CD4-positive, alpha-beta T cell treated with Interleukin-15 for 4 hours (primary cell): Measurements from ENCODE around the gene SLC5A1.

Experiments used
- DNase-seq: peaks from one replicate; pipeline ENCODE4 v3.0.0-alpha.2; 2020; ENCODE audit warnings: low spot score

The SLC5A1 gene

DNA sequence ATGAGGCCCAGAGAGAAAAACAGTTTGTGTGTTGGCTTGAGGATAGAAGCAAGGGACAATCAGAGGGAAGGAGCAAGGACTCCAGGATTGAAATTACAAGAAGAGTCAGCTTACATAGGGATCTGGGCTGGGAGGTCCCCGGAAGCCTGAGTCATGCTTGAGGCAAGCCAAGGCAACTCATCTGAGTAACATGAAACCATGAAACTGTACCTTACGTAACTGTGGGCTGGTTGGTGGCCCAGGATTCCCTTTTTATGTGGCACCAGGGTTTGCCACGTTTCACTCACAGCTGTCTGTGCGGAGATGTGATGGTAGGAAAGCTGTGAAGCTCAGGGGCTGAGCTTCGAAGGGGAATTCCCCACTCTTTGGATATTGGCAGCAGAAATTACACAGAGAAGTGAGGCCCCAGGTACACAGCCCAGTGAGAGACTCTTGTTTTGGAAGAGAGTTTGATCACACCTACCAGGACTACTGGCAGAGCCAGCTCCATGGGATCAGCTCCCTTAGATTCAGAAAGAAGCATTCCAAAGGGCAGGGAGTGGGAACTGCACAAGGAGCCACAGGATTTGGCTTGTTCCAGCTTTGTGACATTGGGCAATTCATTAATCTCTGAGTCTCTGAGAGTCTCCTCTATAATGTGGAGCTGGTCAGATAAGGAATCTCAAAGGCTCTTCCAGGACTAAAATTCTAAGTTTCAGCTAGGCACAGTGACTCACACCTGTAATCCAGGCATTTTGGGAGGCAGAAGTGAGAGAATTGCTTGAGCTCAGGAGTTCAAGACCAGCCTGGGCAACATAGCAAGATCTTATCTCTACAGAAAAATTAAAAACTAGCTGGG is 7.8 kb downstream of the SLC5A1 start:
- DNase-seq: peak; percentile 31

DNA sequence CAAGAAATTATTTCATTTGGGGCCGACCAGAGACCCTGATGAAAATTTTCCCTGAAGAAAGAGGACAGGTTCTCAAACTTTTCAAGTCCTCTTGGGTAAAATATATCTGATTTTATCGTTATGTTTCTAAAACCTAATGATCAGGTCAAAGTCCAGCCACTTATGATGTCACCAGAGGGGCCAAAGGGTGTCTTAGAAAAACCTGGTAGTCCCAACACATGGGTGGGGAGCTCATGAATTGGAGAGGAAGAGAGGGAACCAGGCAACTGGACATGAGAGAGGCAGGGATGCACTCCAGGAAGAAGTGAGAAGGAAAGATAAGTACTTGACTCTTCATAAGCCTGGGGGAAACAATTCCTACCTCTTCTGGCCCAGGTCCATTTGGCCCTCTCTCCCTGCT is 9.2 kb downstream of the SLC5A1 start:
- no peak for DNase-seq

DNA sequence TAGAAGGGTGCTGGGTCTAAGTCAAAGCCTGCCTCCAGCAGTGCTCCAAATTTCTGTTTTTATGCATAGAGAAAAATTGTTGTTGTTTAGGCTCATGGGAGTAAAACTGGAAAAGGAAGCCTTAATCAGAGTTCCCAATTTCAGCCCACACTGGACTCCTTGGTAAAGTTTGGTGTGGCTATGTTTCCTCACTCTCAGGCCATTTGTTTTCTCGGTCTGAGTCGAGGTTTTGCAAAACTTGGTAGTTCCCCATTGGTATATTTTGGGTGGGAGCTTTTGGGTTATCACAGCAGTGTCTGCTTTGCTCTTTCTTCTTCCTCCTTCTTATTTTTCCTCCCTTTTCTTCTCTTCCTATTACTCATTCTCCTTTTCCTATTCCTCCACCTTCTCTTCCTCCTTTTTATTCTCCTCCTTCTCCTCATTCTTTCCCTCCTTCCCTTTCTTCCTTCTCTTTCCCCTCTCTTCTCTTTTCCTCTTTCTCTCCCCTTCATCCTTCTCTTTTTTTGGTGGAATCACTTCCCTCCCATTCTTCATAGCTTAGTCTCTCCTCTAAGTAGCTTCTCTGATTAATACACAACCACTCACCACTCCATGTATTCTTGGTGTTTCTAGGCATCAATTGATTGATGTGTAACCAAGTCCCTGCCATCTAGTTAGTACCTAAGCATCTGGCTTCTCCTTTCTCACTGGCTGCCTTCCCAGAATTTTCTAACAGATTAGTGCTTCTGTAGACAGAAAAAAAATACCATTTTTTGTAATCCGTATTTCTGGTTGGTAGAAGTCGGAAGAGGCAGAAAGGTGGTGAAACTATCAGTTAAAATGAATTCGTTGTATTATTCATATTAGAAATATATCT is 10.1 kb downstream of the SLC5A1 start:
- no peak for DNase-seq

DNA sequence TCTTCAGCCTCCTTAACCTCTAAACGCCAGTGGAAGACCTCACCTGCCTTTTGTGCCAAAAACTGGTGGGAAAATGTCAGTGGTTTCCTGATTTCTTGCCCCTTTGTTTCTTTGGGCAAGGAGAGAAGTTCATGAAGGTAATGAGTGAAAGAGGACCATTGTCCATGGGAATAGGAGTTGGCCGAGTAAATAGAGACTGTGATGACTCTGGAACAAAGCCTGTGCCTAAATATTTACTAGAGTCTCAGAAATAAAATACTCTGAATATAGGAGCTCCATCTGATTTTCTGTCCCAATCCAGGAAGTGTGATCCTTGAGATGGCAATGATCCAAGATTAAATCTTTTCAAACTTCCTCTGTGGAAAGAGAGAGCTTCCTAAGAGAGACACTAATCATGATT is 12.0 kb downstream of the SLC5A1 start:
- DNase-seq: no peak

DNA sequence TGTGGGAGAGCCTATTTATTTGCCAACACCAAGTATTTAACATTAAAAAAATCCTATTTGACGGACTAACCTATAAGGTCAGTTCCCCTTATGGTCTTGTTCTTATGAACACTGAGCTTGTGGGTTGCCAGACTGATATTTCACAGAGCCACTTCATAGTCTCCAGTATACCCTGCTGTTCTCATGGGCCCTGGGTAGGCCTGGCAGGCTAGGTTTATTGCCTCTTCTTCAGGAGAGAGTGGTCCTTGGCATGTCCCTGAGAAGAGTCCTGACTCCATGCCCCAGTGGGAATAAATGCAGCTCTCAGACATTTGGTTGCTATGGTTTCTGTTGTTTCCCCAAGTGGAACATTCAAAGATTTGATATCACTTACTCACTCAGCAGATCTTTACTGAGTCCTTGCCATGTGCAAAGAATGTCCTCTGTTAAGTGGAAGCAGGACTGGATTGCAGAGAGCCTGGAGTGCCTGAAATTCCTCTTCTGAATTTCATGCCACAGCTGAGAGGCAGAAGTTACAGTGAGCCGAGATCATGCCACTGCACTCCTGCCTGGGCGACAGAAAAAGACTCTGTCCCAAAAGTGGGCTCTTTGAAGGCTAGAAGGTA is 15.7 kb downstream of the SLC5A1 start:
- no peak for DNase-seq

DNA sequence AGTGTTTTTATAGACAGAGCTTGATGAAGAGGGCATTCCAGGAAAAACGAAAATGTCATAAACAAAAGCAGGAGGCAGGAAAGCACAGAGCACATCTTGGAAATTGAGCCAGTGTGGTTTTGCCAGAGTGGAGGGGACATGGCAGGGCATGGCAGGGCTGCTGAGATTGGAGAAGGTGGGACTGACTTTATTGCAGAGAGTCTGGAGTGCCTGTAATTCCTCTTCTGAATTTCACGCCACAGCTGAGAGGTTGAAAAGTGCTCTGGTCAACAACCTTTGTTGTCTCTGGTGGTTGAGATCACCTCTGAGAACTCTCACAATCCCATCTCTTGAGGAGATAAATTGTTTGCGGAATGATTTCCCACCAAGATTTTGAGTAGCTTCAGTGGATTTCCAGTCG is 16.4 kb downstream of the SLC5A1 start:
- DNase-seq: no peak

DNA sequence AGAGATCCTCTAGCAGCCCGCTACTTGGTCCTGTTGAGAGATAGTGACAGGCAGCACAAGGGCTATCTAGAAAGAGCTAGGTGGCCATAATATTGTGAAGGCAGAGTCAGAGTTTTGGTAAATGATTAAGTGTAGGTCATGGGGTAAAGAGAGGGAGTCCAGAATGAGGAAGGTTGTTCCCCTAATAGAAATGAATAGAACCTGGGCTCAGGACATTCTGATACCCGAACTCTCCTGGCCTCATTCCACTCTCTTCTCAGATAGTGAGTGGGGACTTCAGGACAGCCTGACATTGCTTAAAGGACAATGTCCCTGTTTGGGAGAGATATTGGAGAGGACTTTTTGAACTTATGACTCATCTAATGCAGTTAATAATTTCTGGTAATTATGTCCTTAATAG is 20.6 kb downstream of the SLC5A1 start:
- no peak for DNase-seq

DNA sequence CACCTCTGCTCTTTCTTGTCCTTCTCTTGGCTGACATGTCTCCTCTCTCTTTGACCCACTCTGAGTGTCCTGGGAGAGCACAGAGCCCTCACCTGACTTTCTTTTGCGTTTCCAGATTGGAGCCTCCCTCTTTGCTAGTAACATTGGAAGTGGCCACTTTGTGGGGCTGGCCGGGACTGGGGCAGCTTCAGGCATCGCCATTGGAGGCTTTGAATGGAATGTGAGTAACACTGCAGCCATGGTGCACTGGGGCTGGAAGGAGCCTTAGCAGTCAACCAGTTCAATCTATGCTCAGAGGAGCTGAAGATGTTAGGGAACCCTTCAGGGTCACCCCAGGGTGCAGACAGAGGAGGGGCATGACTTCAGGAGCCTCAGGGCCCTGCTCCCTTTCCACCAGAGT is 23.8 kb downstream of the SLC5A1 start:
- no peak for DNase-seq

DNA sequence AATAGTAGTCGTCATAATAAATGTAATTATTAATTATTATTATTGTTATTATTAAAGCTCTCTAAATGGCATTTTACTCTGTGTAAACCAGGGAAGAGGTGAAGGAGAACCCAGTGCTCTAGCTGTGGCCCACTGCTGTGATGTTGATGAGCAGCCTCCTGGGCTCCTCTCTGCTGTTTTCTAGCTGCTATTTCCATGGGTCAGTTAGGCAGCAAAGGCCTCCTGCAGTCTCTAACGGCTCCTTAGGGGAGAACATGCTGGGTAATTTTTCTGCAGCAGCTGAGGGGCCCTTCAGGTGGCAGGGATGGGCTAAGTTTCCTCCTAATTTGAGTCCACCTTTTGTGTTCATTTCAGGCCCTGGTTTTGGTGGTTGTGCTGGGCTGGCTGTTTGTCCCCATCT is 24.6 kb downstream of the SLC5A1 start:
- DNase-seq: no peak

DNA sequence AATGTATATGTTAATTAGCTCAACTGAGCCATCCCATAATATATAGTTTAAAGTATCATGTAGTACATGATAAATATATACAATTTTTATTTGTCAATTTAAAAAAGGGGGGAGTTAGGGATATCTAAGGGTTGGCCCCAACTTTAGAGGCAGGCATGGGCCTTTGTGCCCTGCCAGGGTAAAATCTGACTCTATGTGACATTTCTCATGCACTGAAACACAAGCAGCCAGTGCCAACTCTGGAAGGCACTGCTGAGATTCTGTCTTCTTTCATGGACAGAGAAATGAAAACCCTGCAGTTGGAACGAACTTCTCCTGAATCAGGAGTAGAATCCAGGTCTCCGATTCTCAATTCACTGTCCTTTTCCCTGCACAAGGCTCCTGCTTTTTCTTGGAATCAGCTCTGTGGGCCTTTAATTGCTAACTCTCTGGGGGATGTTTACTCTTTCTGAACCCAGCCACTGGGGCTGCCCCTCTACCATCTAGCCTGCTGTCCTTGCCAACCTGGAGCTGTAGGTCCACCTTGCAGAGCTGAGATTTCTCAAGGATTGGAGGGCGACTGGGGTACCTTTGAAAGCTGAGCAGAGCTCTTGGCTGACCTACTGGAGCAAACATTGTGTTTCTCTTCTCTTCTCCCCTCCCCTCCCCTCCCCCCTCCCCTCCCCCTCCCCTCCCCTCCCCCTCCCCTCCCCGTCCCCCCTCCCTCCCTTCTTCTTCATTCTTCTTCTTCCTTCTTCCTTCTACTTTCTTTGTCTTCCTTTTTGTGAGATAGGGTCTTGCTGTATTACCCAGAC is 26.7 kb downstream of the SLC5A1 start:
- DNase-seq: no peak

DNA sequence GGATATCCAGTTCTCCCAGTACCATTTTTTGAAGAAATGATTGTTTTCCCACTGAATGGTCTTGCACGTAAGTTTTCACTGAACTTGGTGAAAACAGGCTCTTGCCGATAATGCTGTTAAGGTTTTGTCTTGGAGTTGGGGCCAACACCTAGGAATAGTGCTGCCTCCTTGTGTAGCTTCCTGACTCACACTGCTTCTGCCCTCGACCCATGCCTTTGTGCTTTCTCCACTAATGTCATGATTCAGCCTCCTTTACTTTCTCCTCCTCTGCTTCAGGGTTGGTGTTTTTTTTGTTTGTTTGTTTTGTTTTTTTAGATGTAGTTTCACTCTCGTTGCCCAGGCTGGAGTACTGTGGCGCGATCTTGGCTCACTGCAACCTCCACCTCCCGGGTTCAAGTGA is 30.2 kb downstream of the SLC5A1 start:
- DNase-seq: no peak

DNA sequence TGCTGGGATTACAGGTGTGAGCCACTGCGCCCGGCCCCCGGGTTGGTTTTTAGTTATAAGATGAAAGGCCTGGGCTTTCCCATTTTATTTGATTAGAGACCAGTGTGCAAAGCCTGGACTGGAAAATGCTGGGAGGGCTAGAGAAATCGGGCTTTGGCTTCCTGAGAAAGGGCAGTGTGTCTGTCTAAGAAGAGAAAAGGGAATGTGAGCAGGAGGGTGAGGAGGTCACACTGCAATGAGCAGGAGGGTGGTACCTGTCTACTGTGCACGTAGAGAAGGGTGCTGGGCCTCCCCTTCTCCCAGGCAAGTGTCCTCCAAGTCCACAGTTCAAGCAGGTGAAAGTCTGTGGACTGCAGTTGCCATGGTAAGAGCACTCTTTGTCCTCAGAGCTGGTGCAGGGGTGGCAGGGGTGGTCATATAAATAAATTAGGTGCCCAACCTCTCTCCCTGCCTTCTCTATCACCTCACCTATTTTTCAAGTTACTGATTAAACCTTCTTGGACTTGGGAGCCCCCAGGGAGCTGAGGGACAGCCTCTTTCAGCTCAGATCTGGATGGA is 30.8 kb downstream of the SLC5A1 start:
- DNase-seq: no peak

DNA sequence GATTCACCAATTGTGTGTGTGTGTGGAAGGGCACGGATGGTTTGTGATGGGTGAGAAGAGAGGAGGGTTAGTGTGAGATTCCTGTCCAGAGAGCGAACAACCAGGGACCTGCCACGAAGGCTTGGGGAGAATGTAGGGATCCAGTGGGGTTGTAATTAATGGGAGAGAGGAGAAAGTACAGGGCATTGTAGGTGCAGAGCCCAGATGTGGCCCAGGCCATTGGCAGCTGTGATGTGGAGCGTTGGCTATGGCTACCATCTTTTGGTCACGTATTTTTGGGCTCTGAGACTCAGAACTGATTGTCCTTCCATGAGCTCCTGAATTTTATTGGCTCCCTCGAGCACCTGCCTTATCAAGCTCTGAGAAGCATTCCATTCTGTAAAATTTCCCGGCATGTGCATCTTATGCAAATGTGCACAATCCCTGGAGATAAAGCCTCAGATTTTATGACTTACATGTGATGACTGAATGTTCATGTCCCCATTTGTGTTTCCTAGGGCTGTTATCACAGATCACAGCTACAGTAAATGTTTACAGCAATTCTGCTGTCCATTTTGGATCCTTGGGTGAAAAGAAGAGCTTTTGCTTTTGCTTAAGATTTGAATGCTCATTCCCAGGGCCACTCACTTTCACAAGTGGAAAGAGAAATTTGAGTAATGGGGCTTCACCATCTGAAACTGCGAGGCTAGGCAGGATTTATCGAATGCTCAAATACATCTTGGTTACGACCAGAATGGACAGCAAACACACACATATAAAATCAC is 33.1 kb downstream of the SLC5A1 start:
- no peak for DNase-seq

DNA sequence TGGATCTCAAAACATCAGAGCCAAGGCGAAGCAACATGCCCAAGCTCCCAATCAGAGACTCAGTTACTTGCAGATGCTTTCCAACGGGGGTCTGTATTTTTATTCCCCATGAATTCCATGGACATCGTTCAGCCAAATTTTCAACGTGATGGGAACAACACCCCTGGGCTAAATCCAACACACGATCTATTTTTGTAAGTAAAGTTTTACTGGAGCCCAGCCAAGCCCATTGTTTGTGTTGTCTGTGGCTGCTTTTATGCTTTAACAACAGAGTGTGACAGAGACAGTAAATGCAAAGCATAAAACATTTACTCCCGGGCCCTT is 33.7 kb downstream of the SLC5A1 start:
- no peak for DNase-seq

DNA sequence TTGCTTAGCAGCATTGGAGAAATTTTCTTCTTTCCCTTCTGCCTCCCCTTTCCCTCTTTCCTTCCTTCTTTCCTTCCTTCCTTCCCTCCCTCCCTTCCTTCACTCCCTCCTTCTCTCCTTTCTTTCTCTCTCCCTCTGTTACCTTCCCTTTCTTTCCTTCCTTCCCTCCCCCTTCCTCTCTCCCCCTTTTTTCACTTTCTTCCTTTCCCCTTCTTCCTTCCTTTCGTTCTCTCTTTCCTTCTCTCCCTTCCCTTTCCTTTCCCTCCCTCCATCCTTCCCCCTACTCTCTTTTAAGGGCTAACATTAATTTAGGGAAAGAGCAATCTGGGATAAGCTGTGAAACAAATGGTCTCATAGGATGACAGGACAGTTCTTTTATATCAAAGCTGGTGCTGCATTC is 34.1 kb downstream of the SLC5A1 start:
- no peak for DNase-seq

DNA sequence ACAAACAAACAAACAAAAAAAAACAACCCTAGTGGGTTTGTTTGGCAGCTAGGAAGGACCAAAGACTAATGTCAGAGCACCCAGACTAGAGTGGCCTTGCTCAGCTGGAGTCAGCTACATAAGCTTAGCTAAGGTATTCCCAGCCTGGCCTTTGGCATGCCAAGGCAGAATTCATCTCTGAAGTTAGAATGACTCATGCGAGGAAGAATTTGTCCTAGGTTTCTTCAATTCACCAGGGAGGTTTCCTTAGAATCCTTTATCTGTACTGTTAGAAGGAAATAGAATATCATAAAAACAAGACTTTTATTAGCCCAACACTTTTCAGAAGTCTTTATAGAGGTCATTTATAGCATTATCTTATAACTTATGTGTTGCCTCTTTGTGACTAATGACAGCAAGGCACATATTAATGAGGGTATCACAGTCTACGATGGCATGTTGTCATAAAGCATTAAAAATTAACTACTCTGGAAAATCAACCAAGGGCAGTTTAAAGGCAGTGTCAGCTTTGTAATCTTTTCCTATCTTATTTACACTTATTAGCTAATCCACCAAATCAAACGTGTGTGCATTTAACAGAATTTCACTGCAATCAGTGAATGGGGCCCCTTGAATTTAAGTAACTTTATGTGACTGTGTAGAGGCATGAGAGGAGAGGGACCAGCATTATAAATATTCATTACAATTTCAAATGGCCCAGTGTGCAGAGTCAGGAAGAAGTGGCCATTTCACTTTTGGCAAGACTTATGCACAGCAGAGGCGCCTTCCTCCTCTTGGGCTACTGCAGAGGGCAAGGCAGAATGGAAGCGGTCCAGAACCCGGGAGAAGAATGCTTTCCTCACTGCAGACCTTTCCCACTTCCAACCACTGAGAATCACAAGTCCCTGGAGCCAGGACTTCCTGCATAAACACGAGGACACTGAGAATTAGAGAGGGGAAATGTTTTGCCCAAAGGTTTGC is 36.3 kb downstream of the SLC5A1 start:
- DNase-seq: no peak

DNA sequence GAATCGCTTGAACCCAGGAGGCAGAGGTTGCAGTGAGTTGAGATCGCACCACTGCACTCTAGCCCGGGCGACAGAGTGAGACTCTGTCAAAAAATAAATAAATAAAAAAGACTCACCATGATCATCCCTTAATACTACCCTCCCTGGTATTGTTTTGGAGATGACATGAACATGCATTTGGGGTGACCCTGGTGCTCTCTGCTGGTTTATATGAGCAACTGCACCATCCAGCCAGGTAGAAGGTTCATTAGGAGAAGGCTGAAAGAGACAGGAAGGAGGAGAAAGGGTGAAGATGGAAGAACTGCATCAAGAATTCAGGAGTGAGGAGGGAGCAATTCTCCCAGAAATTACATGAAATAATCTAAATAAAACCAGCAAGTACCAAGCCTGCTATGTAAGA is 37.8 kb downstream of the SLC5A1 start:
- DNase-seq: peak; percentile 39

DNA sequence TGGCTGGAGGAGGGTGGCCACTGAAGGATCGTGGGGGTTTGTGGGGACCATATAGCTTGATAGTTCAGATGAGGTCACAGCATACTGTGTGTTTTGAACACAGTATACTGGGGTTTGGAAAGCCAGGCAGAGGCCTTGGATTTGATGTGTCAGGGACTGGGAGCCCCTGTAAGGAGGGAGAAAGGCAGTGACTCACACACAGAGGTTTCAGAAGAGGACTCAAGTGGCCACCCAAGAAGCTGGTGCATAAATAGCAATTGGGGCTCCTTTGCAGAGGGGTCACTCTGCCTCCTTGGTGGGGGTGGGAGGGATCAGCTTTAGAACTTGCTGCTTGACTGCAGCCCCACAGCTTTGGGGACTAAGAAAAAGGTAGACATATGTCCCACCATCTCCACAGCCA is 39.3 kb downstream of the SLC5A1 start:
- DNase-seq: no peak

DNA sequence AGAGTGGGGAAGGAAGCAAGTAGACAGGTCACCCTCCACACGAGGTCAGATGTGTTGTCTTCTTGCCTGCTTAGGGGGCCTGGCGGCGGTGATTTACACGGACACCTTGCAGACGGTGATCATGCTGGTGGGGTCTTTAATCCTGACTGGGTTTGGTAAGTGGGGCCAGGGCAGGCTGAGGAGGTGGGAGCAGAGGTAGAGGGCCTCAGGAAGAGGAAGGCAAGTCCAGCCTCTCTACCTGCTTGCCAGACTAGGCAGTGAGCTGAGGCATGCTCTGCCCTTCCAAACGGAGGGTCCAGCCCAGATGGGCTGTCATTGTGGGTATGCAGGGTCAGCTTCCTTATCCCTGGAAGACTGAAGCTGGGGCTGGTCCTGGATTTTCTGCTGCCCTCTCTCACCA is 39.9 kb downstream of the SLC5A1 start:
- no peak for DNase-seq

DNA sequence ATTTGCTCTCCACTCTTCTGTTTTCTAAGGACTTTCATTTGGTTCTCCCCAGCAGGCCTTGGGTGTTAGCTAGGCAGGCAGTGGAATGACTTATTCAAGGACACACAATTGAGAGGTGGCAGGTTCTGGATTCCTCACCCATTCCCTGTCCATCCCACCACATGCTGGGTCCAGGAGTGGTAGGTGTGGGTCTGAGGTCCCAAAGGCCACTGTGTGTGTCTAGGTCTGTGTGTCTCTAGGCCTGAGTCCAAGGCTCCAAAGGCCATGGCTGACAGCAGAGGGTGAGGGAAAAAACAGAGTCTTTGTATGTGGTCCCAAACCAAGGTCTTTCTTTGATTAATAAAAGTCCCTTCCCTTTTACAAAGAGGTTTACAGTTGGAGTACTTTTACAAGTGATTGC is 40.8 kb downstream of the SLC5A1 start:
- DNase-seq: no peak
